ENCODE measurements around the gene KRT74.

GRCh38 chr12:52517005-52517835 is 56.4 kb downstream of the KRT74 start:
- no peak for TF ChIP-seq EZH2 (IDR thresholded peaks at IDR 0.05; ENCODE audit: low read length, unreplicated experiment)
- TF ChIP-seq CTCF (conservative IDR thresholded peaks at IDR 0.05; ENCODE audit: low read depth, low read length): no peak
- TF ChIP-seq EZH2phosphoT487 (IDR thresholded peaks at IDR 0.05; ENCODE audit: borderline replicate concordance, low read length): no peak

Measured in PC-3 (cell line).